HG02884 (cell line): ENCODE data around the gene STAU1.
"Not testable (repeated sequence)": the region's sequence is repeated elsewhere in the genome, so short reads cannot be mapped to it uniquely, and the experiment has no call there.

Experiments used
- ATAC-seq: cut with Tn5 transposase; IDR thresholded peaks from one replicate; pipeline ENCODE4 v1.9.1; 2021; ENCODE audit warnings: mild to moderate bottlenecking, moderate library complexity; ENCODE audit not compliant: unreplicated experiment

STAU1 gene

GRCh38 chr20:49203746-49204145 is 15.6 kb upstream of the STAU1 start:
- no peak for ATAC-seq

- no peak for ATAC-seq
These were observed 14.9 kb upstream of the STAU1 start for GRCh38 chr20:49203011-49203410.

- no peak for ATAC-seq
These were observed 11.7 kb upstream of the STAU1 start for GRCh38 chr20:49199729-49200293.

GRCh38 chr20:49192944-49193518 is 4.9 kb upstream of the STAU1 start:
- not testable (repeated sequence) for ATAC-seq

GRCh38 chr20:49187330-49187850 is 744 bp downstream of the STAU1 start:
- ATAC-seq = no peak

- no peak for ATAC-seq
These were observed 1.4 kb downstream of the STAU1 start for GRCh38 chr20:49186535-49187329.

- no peak for ATAC-seq
These were observed 2.9 kb downstream of the STAU1 start for GRCh38 chr20:49185071-49185761.

- ATAC-seq = no peak
These were observed 3.5 kb downstream of the STAU1 start for GRCh38 chr20:49184691-49185070.

GRCh38 chr20:49184084-49184501 is 4.0 kb downstream of the STAU1 start:
- not testable (repeated sequence) for ATAC-seq

- ATAC-seq = no peak
These were observed 4.7 kb downstream of the STAU1 start for GRCh38 chr20:49183444-49183843.

GRCh38 chr20:49181265-49181877 is 6.8 kb downstream of the STAU1 start:
- no peak for ATAC-seq

GRCh38 chr20:49179368-49180277 is 8.5 kb downstream of the STAU1 start:
- ATAC-seq = no peak

GRCh38 chr20:49174183-49174582 is 14.0 kb downstream of the STAU1 start:
- no peak for ATAC-seq

- ATAC-seq = no peak
These were observed 15.7 kb downstream of the STAU1 start for GRCh38 chr20:49172413-49172812.

GRCh38 chr20:49171909-49172308 is 16.2 kb downstream of the STAU1 start:
- ATAC-seq = no peak

GRCh38 chr20:49170714-49171113 is 17.4 kb downstream of the STAU1 start:
- ATAC-seq = no peak

- ATAC-seq = no peak
These were observed 18.6 kb downstream of the STAU1 start for GRCh38 chr20:49169547-49169946.

- ATAC-seq = not testable (repeated sequence)
These were observed 19.3 kb downstream of the STAU1 start for GRCh38 chr20:49168864-49169263.

- no peak for ATAC-seq
These were observed 20.2 kb downstream of the STAU1 start for GRCh38 chr20:49167811-49168507.
